Astrocyte of the hippocampus (primary cell): ENCODE measurements around the gene CPZ.
"Not testable (repeated sequence)": the region's sequence is repeated elsewhere in the genome, so short reads cannot be mapped to it uniquely, and the experiment has no call there.

Experiments used
- DNase-seq: peaks from one replicate; pipeline ENCODE4 v3.0.0; 2011; ENCODE audit warnings: low read depth, low spot score

The CPZ gene

DNA sequence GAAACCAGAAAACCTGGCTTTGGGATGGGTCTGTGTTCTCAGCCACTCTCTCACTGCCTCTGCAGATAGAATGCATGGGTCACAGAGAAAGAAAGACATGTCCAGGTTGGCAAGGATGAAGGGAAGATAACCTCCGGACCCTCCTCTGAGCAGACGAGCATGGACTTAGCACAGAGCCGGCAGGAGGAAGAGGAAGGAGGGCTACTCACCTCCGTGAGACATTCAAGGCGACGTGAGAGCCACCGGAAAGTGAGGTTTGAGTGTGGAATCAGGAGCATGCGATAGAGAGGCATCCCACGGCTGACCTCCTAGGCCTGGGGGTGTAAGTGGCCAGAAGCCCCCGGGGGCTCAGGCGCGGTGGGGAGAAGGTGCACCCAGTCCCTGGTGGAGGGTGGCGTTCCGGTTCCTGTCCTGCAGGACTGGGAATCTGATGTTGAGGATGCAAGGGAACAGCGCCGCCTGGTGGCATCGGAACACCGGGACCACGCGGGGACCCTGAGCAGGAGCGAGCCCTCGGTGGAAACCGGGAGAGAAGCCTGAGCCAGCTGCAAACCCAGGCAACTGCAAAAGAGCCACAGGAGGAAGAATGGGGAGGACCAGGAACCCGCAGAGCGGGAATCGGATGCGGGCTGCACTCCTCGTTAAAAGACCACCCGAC lies 43.5 kb downstream of the CPZ start:
- not testable (repeated sequence) for DNase-seq

DNA sequence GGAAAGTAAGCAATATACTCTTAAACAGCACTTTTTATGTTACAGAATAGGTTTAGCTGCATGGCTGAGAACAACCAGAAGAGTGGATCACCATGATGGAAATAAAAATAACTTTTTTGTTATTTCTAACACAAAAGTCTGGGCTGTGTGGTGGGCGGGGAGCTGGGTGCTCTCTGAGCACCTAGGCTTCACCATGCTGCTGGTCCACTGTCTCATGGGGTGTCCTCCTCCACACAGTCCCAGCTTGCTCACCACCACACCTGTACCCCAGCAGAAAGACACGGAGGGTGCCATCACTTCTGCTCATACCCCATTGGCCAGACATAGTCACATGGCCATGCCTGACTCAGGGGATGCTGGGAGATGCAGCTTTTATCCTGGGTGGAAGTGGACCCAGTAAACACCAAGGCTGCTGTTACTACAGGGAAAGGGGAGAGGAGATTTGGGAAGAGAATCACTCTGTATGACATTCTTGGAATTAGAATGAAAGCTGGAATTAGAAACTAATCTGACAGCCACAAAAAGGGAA lies 45.0 kb downstream of the CPZ start:
- DNase-seq = no peak

DNA sequence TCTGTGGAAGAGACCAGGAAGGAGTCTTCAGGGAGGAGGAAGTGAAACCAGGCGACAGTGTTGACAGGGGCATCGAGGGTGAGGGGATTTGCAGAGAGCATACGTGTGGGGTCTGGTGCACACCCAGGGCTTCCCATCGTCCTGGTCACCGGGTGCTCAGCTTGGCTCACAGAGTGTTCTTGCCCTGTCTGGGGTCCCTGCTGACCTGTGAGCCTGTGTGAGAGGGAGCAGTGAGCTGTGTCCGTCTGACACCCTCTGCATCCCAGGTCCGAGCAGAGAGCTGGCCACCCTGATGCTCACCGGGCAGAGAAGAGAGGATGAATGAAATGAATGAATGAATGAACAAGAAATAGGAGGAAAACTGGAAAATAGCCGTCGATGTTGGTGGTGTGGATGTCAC lies 46.5 kb downstream of the CPZ start:
- DNase-seq = no peak

DNA sequence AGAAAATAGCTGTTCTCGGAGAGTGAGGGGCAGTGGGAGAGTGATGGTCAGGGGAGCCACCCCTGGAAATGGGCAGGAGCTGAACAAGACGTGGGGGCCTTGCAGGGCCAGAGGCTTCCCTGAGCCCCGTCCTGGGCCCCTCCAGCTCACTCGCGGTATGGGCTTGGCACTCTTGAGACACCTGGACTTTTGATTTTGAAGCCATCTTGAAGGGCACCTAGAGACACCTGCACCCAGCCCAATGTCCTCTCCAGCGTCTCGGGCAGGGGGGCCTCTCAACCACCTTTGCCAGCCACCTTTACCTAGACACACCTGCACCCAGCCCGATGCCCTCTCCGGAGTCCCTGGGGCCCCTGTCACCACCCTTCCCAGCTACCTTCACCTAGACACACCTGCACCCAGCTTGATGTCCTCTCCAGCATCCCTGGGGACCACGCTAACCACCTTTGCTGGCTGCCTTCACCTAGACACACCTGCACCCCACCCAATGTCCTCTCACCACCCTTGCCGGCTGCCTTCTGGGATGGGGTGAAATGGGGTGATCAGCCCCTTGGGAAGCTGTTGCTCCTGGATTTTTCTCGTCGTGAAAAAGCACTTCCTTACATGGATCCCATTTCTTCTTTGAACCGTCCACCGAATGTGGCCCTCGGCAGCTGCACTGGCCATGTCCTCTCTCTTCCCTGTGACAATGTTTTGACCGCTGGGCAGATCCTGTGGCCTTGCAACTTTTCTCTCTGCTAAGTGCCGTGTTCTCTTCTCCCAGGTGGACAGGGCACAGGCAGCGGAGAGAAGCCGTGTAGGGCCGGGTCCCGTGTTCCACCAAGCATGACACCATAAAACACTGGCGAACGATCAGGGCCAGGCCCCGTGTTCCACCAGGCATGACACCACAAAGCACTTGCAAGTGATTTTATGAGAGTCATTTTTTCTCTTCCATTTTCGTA lies 47.5 kb downstream of the CPZ start:
- no peak for DNase-seq

- DNase-seq = no peak
Observed at GRCh38 chr4:8640816-8641215, 48.3 kb downstream of the CPZ start.

DNA sequence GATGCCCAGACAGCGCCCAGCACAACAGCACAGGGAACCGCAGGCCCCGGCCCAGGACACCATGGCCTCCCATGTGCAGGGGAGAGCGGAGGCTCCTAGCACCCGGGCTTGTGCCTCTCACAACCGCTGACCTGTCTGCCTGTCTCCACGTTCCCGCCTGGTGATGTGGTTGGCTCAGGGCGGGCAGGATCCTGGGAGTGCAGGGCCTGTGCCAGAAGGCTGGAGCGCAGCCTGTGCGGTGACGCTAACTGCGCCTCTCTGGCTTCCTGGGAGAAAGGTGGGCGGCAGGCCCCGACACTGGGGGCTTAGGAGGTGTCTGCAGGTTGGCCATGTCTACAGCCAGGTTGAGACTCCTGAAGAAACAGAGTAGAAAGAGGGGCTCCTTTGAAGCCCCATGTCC lies 48.7 kb downstream of the CPZ start:
- DNase-seq = no peak

DNA sequence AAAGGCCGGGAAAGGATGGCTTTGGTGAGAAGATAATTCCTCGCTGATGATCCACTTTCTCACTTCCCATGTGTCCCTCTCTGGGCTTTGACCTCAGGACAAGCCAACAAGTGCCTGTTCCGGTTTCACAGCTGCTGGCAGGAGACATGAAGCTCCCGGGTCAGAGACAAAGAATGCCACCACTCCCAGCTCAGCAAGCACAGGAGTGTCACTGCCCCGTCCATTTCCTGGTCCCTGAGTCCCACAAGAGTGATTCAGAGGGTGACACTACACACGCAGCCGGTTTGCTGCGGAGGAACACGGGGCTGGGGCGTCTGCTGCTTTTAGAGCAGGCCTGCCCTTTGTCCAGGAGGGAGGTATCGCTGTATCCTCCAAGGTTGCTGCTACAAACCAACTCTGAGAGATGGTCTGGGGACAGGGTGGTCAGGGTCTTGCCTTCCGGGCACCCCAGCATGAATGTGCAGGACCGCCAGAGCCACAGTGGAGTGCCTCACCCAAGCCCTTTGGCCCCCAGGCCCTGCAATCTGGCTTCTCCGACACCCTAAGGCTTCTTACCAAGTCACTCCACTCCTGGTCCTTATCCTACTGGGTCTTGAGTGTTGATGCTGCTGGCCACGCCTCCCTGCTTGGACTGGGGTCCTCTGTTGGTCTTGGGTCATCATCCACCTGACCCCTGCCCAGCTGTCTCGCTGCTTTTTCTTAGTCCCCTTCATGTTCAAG lies 49.5 kb downstream of the CPZ start:
- DNase-seq = no peak

- DNase-seq = no peak
Observed at GRCh38 chr4:8642651-8643321, 50.2 kb downstream of the CPZ start.

- no peak for DNase-seq
Observed at GRCh38 chr4:8643441-8643840, 50.9 kb downstream of the CPZ start.

DNA sequence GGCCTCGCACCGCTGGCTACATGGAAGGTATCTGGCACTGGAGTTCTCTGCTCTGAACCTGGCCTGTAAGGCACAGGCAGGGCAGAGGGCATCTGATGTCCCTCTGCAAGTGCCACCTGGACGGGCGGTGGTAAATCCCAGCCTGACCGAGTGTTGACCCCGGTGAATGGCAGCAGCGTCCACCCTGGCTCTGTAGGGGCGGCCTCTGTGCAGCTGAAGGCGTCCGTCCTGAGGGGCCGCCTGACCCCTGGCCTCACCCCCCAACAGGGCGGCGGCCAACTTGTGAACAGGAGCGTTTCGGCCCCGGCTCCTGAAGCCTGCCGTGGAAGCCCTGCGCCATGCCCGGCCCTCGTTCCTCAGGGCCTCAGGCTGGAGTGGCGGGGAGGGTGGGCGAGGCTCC lies 51.4 kb downstream of the CPZ start:
- DNase-seq = no peak

DNA sequence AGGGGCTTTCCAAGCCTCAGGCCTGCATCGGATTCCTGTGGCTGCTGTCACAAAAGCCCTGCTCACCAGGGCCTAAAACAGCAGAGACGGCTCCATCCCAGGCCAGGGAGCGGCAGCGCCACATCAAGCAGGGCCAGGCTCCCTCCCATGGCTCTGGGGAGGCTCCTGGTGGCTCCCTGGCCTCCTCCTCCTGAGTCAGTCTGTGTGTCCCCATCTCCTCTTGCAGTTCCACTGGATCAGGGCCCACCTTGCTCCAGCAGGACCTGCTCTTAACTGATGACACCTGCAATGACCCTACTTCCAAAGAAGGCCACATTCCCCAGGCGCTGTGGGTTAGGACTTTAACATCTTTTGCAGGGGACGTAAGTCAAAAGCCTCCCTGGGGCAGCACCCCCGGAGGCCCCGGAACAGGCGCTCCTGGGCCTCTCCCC lies 51.9 kb downstream of the CPZ start:
- DNase-seq = peak; percentile 71

GRCh38 chr4:8644966-8645752 lies 52.6 kb downstream of the CPZ start:
- DNase-seq = no peak

GRCh38 chr4:8645753-8646124 lies 53.2 kb downstream of the CPZ start:
- DNase-seq = no peak

- peak; percentile 46 for DNase-seq
Observed at GRCh38 chr4:8646296-8647093, 53.9 kb downstream of the CPZ start.

- no peak for DNase-seq
Observed at GRCh38 chr4:8647094-8647570, 54.6 kb downstream of the CPZ start.

DNA sequence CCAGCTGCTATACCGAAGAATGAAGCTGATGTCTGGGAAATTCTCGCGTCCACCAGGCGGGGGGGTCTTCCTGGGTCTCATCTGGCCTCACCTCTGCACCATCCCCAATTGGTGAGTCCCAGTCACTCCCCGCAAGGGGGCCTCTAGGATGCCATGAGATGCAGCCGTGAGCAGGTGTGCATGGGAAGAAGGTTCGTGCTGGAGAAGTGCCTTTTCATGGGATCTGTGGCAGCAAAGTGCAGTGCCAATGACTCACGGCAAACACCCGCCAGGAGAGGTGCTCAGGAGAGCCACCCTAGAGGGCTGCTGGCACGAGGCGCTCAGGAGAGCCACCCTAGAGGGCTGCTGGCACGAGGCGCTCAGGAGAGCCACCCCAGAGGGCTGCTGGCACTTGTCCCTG lies 55.1 kb downstream of the CPZ start:
- no peak for DNase-seq

- DNase-seq = no peak
Observed at GRCh38 chr4:8648296-8648695, 55.7 kb downstream of the CPZ start.

DNA sequence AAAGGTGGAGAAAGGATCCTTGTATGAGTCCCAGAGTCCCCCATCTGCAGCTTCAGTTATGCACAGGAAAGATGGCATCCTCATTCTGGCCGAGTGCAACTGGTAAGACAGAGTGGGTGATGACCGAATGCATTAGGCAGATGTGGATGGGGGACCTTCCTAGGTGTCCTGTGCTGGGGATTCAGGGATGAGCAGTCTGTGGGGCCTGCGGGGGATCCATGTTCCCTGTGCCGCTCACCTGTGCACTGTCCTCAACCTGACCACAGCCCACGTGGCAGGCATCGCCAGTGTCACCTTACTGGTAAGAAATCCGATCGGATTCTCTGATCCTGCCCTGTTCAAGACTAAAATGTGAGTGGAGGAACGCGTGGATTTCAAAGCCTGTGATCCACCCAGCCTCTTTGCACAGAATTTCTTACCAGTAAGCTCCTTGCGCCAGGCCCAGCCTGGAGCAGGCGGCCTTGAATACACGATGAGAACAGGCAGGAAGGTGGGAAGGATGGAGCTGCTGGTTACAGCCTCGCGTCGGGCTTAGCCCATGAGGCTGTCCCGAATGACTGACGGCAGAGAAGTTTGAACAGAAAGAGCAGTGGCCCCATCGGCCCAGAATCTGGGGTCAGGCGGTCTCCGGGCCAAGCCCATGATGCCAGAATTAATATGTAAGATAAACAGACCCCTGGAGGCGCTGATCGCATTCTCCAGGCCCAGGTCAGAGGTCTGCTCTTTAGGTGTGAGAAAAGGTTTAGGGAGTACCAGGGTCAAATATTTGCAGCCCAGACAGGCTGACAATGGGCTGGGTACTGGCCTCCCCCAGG lies 56.5 kb downstream of the CPZ start:
- DNase-seq = no peak
